ENCODE data around the gene MEX3A.

The MEX3A gene

DNA sequence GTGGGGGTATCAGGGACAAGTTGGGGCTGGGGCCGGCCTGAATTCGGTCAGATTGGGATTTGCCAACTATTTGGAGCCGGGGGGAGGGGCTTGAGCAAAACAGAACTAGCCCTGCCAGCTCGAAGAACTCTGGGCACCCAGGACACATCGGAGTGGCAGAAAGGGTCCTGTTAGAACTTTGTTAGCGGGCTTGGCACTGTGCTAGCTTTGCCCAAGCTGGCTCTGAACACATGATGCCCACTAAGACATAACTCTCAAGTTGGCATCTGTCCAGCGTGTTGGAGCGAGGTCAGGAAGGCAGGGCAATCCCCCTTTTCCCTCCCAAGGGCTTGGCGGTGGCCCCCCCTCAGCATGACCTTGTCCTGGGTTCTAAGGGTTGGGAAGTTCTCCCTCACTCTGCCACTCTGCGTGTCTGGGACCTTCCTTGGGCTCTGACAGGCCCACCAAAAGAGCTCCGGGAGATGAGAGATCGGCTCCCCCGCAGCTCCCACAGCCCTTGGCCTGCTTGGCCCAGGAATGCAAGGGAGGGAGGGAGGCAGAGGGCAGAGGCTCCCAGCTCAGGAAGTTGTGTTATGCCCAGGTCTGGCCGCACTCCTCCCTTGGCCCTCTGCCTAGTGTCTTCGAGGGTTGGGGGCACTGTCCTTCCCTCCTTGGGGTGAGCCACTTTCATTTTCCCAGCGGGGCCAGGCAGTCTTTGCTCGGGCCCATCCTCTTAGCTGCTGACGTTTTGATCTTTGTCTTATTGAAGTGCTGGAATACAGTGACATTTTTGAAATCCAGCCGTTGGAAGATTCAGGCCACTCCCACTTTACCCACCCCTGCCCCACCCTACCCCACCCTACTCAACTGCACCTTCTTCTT is 33.5 kb upstream of the MEX3A start:
- no peak overlapping the region for H3K27ac ChIP-seq (ENCODE audit: low read depth, low read length, poor library complexity, severe bottlenecking)
- no peaks in the 10 kb centered on the region for H3F3A ChIP-seq (ENCODE audit: insufficient read depth, low read length)
- H3K79me2 ChIP-seq (ENCODE audit: insufficient read depth, low read length): no peaks in the 10 kb centered on the region
- H2AFZ ChIP-seq (ENCODE audit: low read length): no peak overlapping the region
- no peak overlapping the region for H3K4me3 ChIP-seq (ENCODE audit: low read depth, low read length, poor library complexity, severe bottlenecking)
- H3K36me3 ChIP-seq (ENCODE audit: insufficient read depth, low read length): no peaks in the 10 kb centered on the region
- H3K4me1 ChIP-seq (ENCODE audit: insufficient read depth, low read length, severe bottlenecking): peaks cover 10% of the 10 kb centered on the region
- no peak overlapping the region for H3K9ac ChIP-seq (ENCODE audit: low read length)
- peak overlapping the region; percentile 64 for H3K4me2 ChIP-seq (ENCODE audit: low read length)
- H3K9me2 ChIP-seq (ENCODE audit: low read depth, low read length): no peaks in the 10 kb centered on the region
- H3K9me3 ChIP-seq (ENCODE audit: low read length): no peaks in the 10 kb centered on the region
- H4K20me1 ChIP-seq (ENCODE audit: insufficient read depth, low read length): no peaks in the 10 kb centered on the region
- TF ChIP-seq, protein P1, sequence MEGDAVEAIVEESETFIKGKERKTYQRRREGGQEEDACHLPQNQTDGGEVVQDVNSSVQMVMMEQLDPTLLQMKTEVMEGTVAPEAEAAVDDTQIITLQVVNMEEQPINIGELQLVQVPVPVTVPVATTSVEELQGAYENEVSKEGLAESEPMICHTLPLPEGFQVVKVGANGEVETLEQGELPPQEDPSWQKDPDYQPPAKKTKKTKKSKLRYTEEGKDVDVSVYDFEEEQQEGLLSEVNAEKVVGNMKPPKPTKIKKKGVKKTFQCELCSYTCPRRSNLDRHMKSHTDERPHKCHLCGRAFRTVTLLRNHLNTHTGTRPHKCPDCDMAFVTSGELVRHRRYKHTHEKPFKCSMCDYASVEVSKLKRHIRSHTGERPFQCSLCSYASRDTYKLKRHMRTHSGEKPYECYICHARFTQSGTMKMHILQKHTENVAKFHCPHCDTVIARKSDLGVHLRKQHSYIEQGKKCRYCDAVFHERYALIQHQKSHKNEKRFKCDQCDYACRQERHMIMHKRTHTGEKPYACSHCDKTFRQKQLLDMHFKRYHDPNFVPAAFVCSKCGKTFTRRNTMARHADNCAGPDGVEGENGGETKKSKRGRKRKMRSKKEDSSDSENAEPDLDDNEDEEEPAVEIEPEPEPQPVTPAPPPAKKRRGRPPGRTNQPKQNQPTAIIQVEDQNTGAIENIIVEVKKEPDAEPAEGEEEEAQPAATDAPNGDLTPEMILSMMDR (IDR thresholded peaks at IDR 0.05; ENCODE audit: low read length): no peak
- TF ChIP-seq EZH2 (IDR thresholded peaks at IDR 0.05; ENCODE audit: borderline replicate concordance, low read length): no peak
- H3K27me3 ChIP-seq (ENCODE audit: insufficient read depth, low read length): no peaks in the 10 kb centered on the region

GRCh38 chr1:156114919-156115513 is 32.8 kb upstream of the MEX3A start:
- H3K79me2 ChIP-seq (ENCODE audit: insufficient read depth, low read length): no peaks in the 10 kb centered on the region
- H2AFZ ChIP-seq (ENCODE audit: low read length): no peak overlapping the region
- peak overlapping the region; percentile 53 for H3K4me3 ChIP-seq (ENCODE audit: low read depth, low read length, poor library complexity, severe bottlenecking)
- no peaks in the 10 kb centered on the region for H3K36me3 ChIP-seq (ENCODE audit: insufficient read depth, low read length)
- peaks cover 10% of the 10 kb centered on the region for H3K4me1 ChIP-seq (ENCODE audit: insufficient read depth, low read length, severe bottlenecking)
- no peaks in the 10 kb centered on the region for H3K9me2 ChIP-seq (ENCODE audit: low read depth, low read length)
- H3F3A ChIP-seq (ENCODE audit: insufficient read depth, low read length): no peaks in the 10 kb centered on the region
- H3K9me3 ChIP-seq (ENCODE audit: low read length): no peaks in the 10 kb centered on the region
- H4K20me1 ChIP-seq (ENCODE audit: insufficient read depth, low read length): no peaks in the 10 kb centered on the region
- TF ChIP-seq, protein P1 (IDR thresholded peaks at IDR 0.05; ENCODE audit: low read length): no peak
- TF ChIP-seq EZH2 (IDR thresholded peaks at IDR 0.05; ENCODE audit: borderline replicate concordance, low read length): no peak
- H3K27me3 ChIP-seq (ENCODE audit: insufficient read depth, low read length): no peaks in the 10 kb centered on the region; the same call in 1 of the 2 replicates
- H3K27ac ChIP-seq (ENCODE audit: low read depth, low read length, poor library complexity, severe bottlenecking): no peak overlapping the region
- H3K9ac ChIP-seq (ENCODE audit: low read length): no peak overlapping the region
- H3K4me2 ChIP-seq (ENCODE audit: low read length): peak overlapping the region; percentile 64

GRCh38 chr1:156114101-156114918 is 32.0 kb upstream of the MEX3A start, which contains the start of gene LMNA:
Gene LMNA, plus strand, starts transcription at chr1:156114711. Its CDS starts 208 bp downstream, at chr1:156114919.
- no peaks in the 10 kb centered on the region for H3K79me2 ChIP-seq (ENCODE audit: insufficient read depth, low read length)
- no peak within 1 kb of the TSS for H3K27ac ChIP-seq (ENCODE audit: low read depth, low read length, poor library complexity, severe bottlenecking)
- peak within 1 kb of the TSS; percentile 64 for H3K4me2 ChIP-seq (ENCODE audit: low read length)
- H3K36me3 ChIP-seq (ENCODE audit: insufficient read depth, low read length): no peaks in the 10 kb centered on the region
- H3K4me1 ChIP-seq (ENCODE audit: insufficient read depth, low read length, severe bottlenecking): peaks cover 10% of the 10 kb centered on the region
- H2AFZ ChIP-seq (ENCODE audit: low read length): no peak within 1 kb of the TSS
- no peak within 1 kb of the TSS for H3K9ac ChIP-seq (ENCODE audit: low read length)
- no peaks in the 10 kb centered on the region for H4K20me1 ChIP-seq (ENCODE audit: insufficient read depth, low read length)
- H3K9me3 ChIP-seq (ENCODE audit: low read length): no peaks in the 10 kb centered on the region
- no peaks in the 10 kb centered on the region for H3F3A ChIP-seq (ENCODE audit: insufficient read depth, low read length)
- no peaks in the 10 kb centered on the region; the same call in 1 of the 2 replicates for H3K27me3 ChIP-seq (ENCODE audit: insufficient read depth, low read length)
- peak within 1 kb of the TSS; percentile 53 for H3K4me3 ChIP-seq (ENCODE audit: low read depth, low read length, poor library complexity, severe bottlenecking)
- TF ChIP-seq, protein P1 (IDR thresholded peaks at IDR 0.05; ENCODE audit: low read length): no peak
- TF ChIP-seq EZH2 (IDR thresholded peaks at IDR 0.05; ENCODE audit: borderline replicate concordance, low read length): no peak
- H3K9me2 ChIP-seq (ENCODE audit: low read depth, low read length): no peaks in the 10 kb centered on the region
